Right hindlimb (tissue), 1 donor: ENCODE results near the gene PAAF1.

ENCODE experiments used
- DNase-seq: peaks from one replicate; pipeline ENCODE4 v3.0.0-alpha.2; 2018

Gene PAAF1

GRCh38 chr11:73974604-73975478, 98.0 kb downstream of the PAAF1 start:
- DNase-seq, result no peak

GRCh38 chr11:73975479-73975757, 98.6 kb downstream of the PAAF1 start:
- DNase-seq, result no peak

GRCh38 chr11:73976451-73977151, 99.8 kb downstream of the PAAF1 start:
- DNase-seq, result no peak

GRCh38 chr11:73977856-73978519, 101.2 kb downstream of the PAAF1 start:
- DNase-seq, result no peak

GRCh38 chr11:73978576-73979086, 101.8 kb downstream of the PAAF1 start:
- no peak for DNase-seq

- no peak for DNase-seq
These were observed 103.5 kb downstream of the PAAF1 start for GRCh38 chr11:73980001-73980961.
